ENCODE results near the gene NDUFS6.

Gene NDUFS6

GRCh38 chr5:1851290-1851934, 50.2 kb downstream of the NDUFS6 start:
- DNase-seq (ENCODE audit: low read depth in 2 of 2): no peak

DNA sequence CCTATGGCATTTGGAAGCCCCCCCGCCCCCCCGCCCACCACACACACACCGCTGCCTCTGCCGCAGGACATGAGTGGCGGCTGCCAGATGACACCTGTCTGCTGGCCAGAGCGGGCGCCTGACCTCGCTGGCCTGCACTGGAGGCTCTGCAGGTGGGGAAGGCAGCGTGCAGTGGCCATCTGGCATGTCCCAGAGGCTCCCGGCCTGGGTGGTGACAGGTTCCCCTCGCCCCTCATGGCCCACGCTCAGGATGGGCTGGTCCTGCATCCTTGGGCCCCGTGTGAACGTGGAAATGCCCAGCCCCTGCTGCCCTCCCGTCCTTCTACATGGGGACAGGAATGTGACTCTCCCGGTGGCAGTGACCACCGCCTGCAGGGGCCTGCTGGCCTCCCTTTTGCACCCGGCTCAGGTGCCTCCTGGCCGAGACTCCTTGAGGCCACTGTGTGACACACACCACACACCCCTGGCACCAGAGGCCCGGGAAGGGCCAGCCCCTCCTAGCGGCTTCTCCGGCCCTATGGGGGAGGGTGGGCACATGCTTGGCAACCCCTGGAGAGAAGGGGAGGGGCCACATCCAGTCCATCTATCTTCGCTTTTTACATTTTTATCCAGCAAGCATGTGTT, 51.2 kb downstream of the NDUFS6 start:
- no peak for DNase-seq (ENCODE audit: low read depth in 2 of 2)

DNA sequence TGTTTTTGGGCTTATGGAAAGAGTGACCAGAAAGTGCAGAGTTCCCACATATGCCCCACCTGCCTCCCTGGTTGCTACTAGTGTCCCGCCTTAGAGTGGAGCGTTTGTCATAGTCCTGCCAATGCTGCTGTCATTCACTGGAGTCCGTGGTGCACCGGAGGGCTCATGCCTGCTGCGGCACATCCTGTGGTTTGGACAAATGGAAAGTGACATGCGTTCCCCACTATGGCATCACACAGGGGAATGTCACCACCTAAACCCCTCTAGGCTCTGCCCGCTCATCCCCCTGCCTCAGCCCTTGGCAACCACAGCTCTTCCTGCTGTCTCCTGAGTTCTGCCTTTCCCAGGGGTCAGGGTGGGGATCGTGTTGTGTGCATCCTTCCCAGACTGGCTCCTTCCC, 52.3 kb downstream of the NDUFS6 start:
- no peak for DNase-seq (ENCODE audit: low read depth in 2 of 2)

DNA sequence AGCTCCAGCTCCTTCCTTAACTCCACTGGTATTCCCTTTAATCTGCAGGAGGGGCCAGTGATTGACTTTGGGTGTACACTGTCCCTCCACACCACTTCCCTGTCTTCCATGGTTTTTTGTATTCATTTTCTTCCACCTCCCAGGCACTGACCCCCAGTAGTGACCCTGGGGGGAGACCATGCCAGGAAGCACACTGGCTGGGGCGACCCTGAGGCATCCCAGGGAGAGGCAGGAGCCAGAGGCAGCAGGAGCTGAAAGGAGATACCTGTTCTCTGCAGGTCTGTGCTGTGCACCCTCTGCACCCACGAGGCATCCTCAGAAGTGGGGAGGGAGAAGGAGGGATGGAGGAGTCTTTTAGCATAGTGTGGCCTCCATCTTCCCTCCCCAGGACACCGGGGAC, 53.9 kb downstream of the NDUFS6 start:
- no peak for DNase-seq (ENCODE audit: low read depth in 2 of 2)

- DNase-seq (ENCODE audit: low read depth in 2 of 2): no peak
Observed at GRCh38 chr5:1855596-1855995, 54.4 kb downstream of the NDUFS6 start.

GRCh38 chr5:1856596-1857255, 55.5 kb downstream of the NDUFS6 start:
- no peak for DNase-seq (ENCODE audit: low read depth in 2 of 2)

DNA sequence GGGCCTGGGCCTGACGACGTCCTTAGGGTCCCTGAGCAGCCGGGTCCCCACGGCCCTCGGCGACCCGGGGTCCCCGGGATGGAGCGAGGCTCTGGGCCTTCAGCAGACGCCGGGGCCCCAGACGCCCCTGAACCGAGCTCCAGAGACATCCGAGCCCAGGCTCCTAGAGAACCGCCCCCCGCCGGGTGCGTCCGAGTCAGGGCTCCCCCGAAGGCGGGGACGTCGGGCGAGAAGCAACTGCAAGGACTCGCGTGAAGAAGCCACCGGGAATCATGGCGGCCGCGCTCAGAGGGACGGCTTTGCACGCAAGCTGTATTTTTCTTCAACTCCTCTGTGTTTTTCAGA, 56.0 kb downstream of the NDUFS6 start:
- no peak for DNase-seq (ENCODE audit: low read depth in 2 of 2)

- no peak for DNase-seq (ENCODE audit: low read depth in 2 of 2)
Observed at GRCh38 chr5:1858436-1858835, 57.2 kb downstream of the NDUFS6 start.

GRCh38 chr5:1859099-1859498, 57.9 kb downstream of the NDUFS6 start:
- no peak for DNase-seq (ENCODE audit: low read depth in 2 of 2)

DNA sequence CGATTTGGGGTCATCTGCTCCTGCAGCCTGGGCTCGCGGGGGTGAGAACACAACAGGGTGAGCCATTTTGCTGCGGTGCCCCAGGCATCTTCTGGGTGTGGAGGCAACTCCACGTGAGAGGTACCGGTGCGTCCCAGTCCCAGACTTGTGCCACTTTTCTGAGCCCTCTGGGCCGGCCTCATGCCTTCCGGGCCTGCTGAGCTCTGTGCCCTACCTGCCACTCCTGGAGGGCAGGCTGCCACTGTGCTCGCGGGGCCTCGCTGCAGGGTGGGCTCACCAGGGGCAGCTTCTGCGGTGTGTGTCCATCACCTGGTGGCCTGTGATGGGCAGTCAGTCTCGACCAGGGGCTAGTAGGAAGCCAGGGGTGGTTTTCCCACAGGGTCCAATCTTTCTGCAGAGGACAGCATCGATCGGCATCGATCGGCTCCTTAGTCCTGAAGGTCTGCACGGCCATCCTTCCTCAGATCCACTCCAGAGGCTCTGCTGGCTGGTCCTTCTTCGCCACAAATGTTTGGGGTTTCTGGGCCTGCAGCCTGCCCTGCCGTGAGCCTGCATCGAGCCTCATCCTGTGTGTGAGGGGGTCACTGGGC, 58.9 kb downstream of the NDUFS6 start:
- DNase-seq (ENCODE audit: low read depth in 2 of 2): no peak

GRCh38 chr5:1860949-1861348, 59.7 kb downstream of the NDUFS6 start:
- DNase-seq (ENCODE audit: low read depth in 2 of 2): no peak

DNA sequence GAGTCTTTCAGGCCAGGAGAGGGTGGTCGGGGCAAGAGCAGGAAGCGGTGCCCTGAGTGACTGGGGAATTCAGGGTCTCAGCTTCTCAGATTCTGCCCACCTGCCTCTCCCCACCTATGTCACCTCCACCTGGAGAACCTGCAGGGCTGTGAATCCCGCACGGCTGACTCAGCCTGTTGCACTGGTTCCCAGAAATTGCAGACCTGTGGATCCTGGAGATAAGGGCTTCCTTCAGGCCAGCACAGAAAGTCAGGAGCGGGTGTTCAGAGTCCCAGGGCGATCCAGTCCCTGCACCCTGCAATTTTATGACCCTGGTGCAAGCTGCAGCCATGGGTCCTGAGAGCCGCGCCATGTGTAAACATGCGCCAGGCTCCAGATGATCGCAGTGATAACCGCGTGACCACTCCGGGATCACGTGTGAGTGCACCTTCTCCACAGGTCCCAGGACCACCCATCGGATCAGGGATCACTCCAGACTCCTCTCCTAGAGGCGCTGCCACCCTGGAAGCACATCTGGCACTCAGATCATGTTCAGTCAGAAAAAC, 63.8 kb downstream of the NDUFS6 start:
- no peak for DNase-seq (ENCODE audit: low read depth in 2 of 2)

GRCh38 chr5:1865486-1865885, 64.3 kb downstream of the NDUFS6 start:
- no peak for DNase-seq (ENCODE audit: low read depth in 2 of 2)
